Small intestine (tissue), 7 donors: ENCODE results near the gene MYLIP. TPM values are rescaled to one million over a fixed set of nuclear protein-coding genes. Genes with fewer than 3 reads are reported as not detected.
"Not testable (repeated sequence)": the region's sequence is repeated elsewhere in the genome, so short reads cannot be mapped to it uniquely, and the experiment has no call there.

Source experiments
- DNase-seq, 2 donors: peaks; one replicate each; pipeline versions ENCODE4 v3.0.0 to v3.0.0-alpha.2; 2013
- FAIRE-seq: peaks from 2 replicates; lab custom pipeline; 2012; peaks lifted over from hg19 to GRCh38; lab: Jason Lieb, UNC
- H3K27ac ChIP-seq, 3 donors: one replicate each; pipeline ENCODE4 v1.5.1; 2013; ENCODE audit warnings: low read length in 2 of 3, mild to moderate bottlenecking in 2 of 3, control low read depth in 1 of 3, inconsistent platforms in 1 of 3, low read depth in 1 of 3, moderate library complexity in 1 of 3
- H3K27me3 ChIP-seq, 3 donors: one replicate each; pipeline ENCODE4 v1.6.1; 2013; ENCODE audit warnings: low read length in 3 of 3, inconsistent platforms in 1 of 3; ENCODE audit not compliant: control insufficient read depth in 3 of 3, insufficient read depth in 3 of 3
- H3K36me3 ChIP-seq, 3 donors: one replicate each; pipeline ENCODE4 v1.6.1; 2013; ENCODE audit warnings: low read length in 3 of 3, inconsistent platforms in 1 of 3, low read depth in 1 of 3, mild to moderate bottlenecking in 1 of 3, moderate library complexity in 1 of 3; ENCODE audit not compliant: control insufficient read depth in 3 of 3, insufficient read depth in 2 of 3
- H3K4me1 ChIP-seq, 3 donors: one replicate each; pipeline ENCODE4 v1.6.1; 2013; ENCODE audit warnings: low read length in 2 of 3, inconsistent platforms in 1 of 3, low read depth in 1 of 3, mild to moderate bottlenecking in 1 of 3, moderate library complexity in 1 of 3; ENCODE audit not compliant: control insufficient read depth in 3 of 3, insufficient read depth in 2 of 3
- H3K4me3 ChIP-seq, 3 donors: one replicate each; pipeline ENCODE4 v1.5.1; 2013; ENCODE audit warnings: low read length in 3 of 3, control low read depth in 1 of 3, inconsistent platforms in 1 of 3, low read depth in 1 of 3, mild to moderate bottlenecking in 1 of 3, moderate library complexity in 1 of 3
- H3K9me3 ChIP-seq, 2 donors: one replicate each; pipeline ENCODE4 v1.6.1; 2013; ENCODE audit warnings: low read depth in 1 of 2, low read length in 1 of 2; ENCODE audit not compliant: control insufficient read depth in 2 of 2, insufficient read depth in 1 of 2
- WGBS, 3 donors: extraction: QIAGEN DNeasy Blood & Tissue Kit; methylation state at CpG; one replicate each; pipeline ENCODE4 v1.1.7; 2013; 5-methylcytosine and 5-hydroxymethylcytosine counted together
- polyA plus RNA-seq, 4 donors: library from polyadenylated mRNA; stranded (reverse) in 3 of 4; unstranded in 1 of 4; fragments of 200-250 nt in 3 of 4; fragments of 120-200 nt in 1 of 4; gene quantifications; one replicate each; pipeline versions ENCODE4 v1.2.1 to v1.2.3, GENCODE V29; 2013
- donor health status: healthy with polysubstance abuse.
- donor health status: control.
- donor health status: control.
- donor health status: Bipolar disorder and iron deficiency.
- donor health status: healthy.

The MYLIP gene
- polyA plus RNA-seq, 4 donors: 10.7 to 51.2 (median 19.0) TPM

GRCh38 chr6:16174416-16175078, 45.7 kb downstream of the MYLIP start:
- FAIRE-seq (no peak), DNase-seq (peak; percentile 55 to 72)
- Histone ChIP-seq H3K4me1 (peaks cover 0 to 24% (median 7%) of the 10 kb centered on the region in 3 donors), H3K27ac (peak overlapping the region in 1 of 3 donors; percentile 66), H3K4me3 (no peak overlapping the region), H3K9me3 (no peaks in the 10 kb centered on the region), H3K36me3 (no peaks in the 10 kb centered on the region), H3K27me3 (no peaks in the 10 kb centered on the region)
- 40 to 70% (median 56%) methylated on average over 8 of the region's 8 CpGs for WGBS, 3 donors

GRCh38 chr6:16176600-16176999, 47.7 kb downstream of the MYLIP start:
- not testable (repeated sequence) for FAIRE-seq, H3K27me3 ChIP-seq

GRCh38 chr6:16177881-16178280, 49.0 kb downstream of the MYLIP start:
- H3K27me3 ChIP-seq: no peaks in the 10 kb centered on the region
- peaks cover 0 to 5% of the 10 kb centered on the region in 2 donors for H3K9me3 ChIP-seq
- H3K4me3 ChIP-seq: no peak overlapping the region
- peaks cover 3 to 27% (median 7%) of the 10 kb centered on the region in 3 donors for H3K4me1 ChIP-seq
- H3K36me3 ChIP-seq: no peaks in the 10 kb centered on the region
- DNase-seq (no peak), FAIRE-seq (no peak)
- no peak overlapping the region for H3K27ac ChIP-seq
- 80 to 94% (median 89%) methylated on average over 5 of the region's 5 CpGs for WGBS, 3 donors

More at GRCh38 chr6:16176600-16176999, 47.7 kb downstream of the MYLIP start:
- not testable (repeated sequence) for DNase-seq, H3K36me3 ChIP-seq, H3K4me3 ChIP-seq, H3K9me3 ChIP-seq, H3K27ac ChIP-seq
- peaks cover 3 to 24% (median 7%) of the 10 kb centered on the region in 3 donors for H3K4me1 ChIP-seq
- 95 to 100% (median 96%) methylated on average over 1 of the region's 1 CpG for WGBS, 3 donors

GRCh38 chr6:16178351-16178750, 49.5 kb downstream of the MYLIP start:
- no peaks in the 10 kb centered on the region for H3K36me3 ChIP-seq
- H3K27me3 ChIP-seq: no peaks in the 10 kb centered on the region
- peak overlapping the region in 1 of 3 donors; percentile 24 for H3K4me3 ChIP-seq
- FAIRE-seq (no peak), DNase-seq (peak; percentile 46 to 82)
- H3K9me3 ChIP-seq: peaks cover 0 to 5% of the 10 kb centered on the region in 2 donors
- peaks cover 3 to 27% (median 7%) of the 10 kb centered on the region in 3 donors for H3K4me1 ChIP-seq
- 23 to 70% (median 42%) methylated on average over 7 of the region's 7 CpGs for WGBS, 3 donors
- no peak overlapping the region for H3K27ac ChIP-seq

- 90 to 94% (median 90%) methylated on average over 2 of the region's 2 CpGs for WGBS, 3 donors
- Histone ChIP-seq H3K27ac (no peak overlapping the region), H3K4me1 (peaks cover 3 to 28% (median 7%) of the 10 kb centered on the region in 3 donors), H3K27me3 (no peaks in the 10 kb centered on the region), H3K4me3 (no peak overlapping the region), H3K9me3 (peaks cover 0 to 5% of the 10 kb centered on the region in 2 donors), H3K36me3 (no peaks in the 10 kb centered on the region)
- FAIRE-seq: no peak
- no peak for DNase-seq
Observed at GRCh38 chr6:16179063-16179462, 50.2 kb downstream of the MYLIP start.

GRCh38 chr6:16179970-16180431, 51.1 kb downstream of the MYLIP start:
- Histone ChIP-seq H3K4me1 (peaks cover 0 to 26% (median 3%) of the 10 kb centered on the region in 3 donors), H3K36me3 (no peaks in the 10 kb centered on the region), H3K4me3 (no peak overlapping the region), H3K27ac (peak overlapping the region in 2 of 3 donors; percentile 29 to 62), H3K9me3 (peaks cover 0 to 5% of the 10 kb centered on the region in 2 donors), H3K27me3 (no peaks in the 10 kb centered on the region)
- peak in 1 of 2 donors; percentile 54 for DNase-seq
- no peak for FAIRE-seq
- WGBS, 3 donors: 64 to 83% (median 73%) methylated on average over 16 of the region's 16 CpGs

- Histone ChIP-seq H3K4me3 (no peak overlapping the region), H3K36me3 (no peaks in the 10 kb centered on the region), H3K9me3 (peaks cover 0 to 7% of the 10 kb centered on the region in 2 donors), H3K4me1 (peaks cover 0 to 26% (median 3%) of the 10 kb centered on the region in 3 donors), H3K27ac (no peak overlapping the region), H3K27me3 (no peaks in the 10 kb centered on the region)
- DNase-seq (no peak), FAIRE-seq (no peak)
- WGBS, 3 donors: 93 to 97% (median 94%) methylated on average over 38 to 45 of the region's 45 CpGs
Observed at GRCh38 chr6:16180696-16181438, 52.0 kb downstream of the MYLIP start.

- Histone ChIP-seq H3K4me1 (peaks cover 0 to 33% (median 3%) of the 10 kb centered on the region in 3 donors), H3K9me3 (peaks cover 0 to 12% of the 10 kb centered on the region in 2 donors), H3K36me3 (no peaks in the 10 kb centered on the region), H3K4me3 (no peak overlapping the region), H3K27me3 (no peaks in the 10 kb centered on the region), H3K27ac (no peak overlapping the region)
- DNase-seq (no peak), FAIRE-seq (no peak)
- WGBS, 3 donors: 93 to 97% (median 96%) methylated on average over 14 of the region's 14 CpGs
Observed at GRCh38 chr6:16181439-16182297, 52.8 kb downstream of the MYLIP start.
